NCI-H524 treated with DMSO at 0.1 percent for 48 hours (cell line): ENCODE measurements around the gene GRWD1.
A peak's percentile ranks its signal among the peaks of the same experiment; 100 is the strongest.

ENCODE experiments used
- DNase-seq: peaks from one replicate; lab custom pipeline; 2025; lab: John Stamatoyannopoulos, UW

GRWD1 gene

DNA sequence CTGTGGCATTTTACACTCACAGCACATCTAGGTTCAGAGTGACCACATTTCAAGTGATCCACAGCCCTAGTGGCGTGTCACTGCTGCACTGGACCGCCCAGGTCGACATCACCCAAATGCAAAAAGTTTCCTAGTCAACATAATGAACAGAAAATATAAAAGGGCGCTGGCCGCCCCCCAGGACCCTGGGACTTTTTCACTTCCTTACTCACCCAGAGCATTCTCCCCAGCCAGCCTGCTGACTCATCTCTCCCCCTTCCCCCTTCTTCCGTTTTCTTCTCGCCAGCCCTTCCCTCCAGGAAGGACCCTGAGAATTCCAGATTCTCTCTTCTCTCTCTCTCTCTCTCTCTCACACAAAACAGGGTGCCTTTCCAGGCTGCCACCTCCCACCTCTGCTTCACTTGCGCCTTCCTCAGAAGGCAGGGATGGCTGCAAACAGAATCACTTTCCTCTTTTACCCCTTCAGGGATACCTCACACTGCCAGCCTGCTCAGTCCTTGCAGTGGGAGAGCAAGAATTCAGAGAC lies 21.0 kb upstream of the GRWD1 start:
- no peak for DNase-seq

DNA sequence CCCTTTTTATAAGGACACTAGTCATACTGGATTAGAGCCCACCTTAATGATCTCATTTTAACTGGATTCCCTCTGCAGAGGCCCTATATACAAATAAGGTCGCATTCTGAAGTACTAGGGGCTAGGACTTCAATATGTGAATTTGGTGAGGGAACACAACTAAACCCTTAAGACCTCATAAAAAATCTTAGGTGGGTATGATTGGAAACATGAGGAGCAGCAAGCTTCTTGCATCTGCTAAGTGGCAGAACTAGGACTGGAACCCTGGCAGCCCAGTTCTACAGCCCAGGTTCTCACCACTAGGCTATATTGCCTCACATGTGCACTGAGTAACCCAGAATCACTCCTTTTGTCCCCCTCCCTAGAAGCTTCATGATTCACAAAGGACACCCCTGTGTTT lies 17.1 kb upstream of the GRWD1 start:
- DNase-seq, result no peak

- DNase-seq, result no peak
These were observed 12.4 kb upstream of the GRWD1 start for GRCh38 chr19:48433337-48433736.

- DNase-seq, result no peak
These were observed 9.2 kb upstream of the GRWD1 start for GRCh38 chr19:48436586-48436985.

DNA sequence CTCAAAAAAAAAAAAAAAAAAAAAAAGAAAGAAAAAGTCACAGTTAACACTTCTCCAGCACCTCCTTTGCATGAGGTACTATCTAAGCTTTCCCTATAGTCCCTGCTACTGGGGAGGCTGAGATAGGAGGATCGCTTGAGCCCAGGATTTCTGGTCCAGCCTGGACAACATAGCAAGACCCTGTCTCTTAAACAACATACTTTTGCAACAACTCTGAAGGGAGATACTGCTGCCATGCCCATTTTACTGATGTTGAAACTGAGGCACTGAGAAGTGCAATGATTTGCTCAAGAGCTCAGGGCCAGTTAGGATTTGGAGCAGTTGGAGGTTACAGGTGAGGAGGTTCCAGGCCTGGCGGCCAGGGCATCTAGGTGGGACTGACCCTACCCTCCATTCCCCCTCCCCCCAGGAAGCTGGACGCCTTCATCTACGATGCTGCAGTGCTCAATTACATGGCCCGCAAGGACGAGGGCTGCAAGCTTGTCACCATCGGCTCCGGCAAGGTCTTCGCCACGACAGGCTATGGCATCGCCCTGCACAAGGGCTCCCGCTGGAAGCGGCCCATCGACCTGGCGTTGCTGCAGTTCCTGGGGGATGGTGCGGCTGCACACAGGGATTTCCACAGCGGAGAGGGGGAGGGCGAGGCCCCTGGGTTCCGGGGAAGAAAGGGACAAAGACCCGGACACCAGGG lies 4.3 kb upstream of the GRWD1 start:
- DNase-seq, result no peak

- no peak for DNase-seq
These were observed 3.4 kb upstream of the GRWD1 start for GRCh38 chr19:48442116-48443035.

DNA sequence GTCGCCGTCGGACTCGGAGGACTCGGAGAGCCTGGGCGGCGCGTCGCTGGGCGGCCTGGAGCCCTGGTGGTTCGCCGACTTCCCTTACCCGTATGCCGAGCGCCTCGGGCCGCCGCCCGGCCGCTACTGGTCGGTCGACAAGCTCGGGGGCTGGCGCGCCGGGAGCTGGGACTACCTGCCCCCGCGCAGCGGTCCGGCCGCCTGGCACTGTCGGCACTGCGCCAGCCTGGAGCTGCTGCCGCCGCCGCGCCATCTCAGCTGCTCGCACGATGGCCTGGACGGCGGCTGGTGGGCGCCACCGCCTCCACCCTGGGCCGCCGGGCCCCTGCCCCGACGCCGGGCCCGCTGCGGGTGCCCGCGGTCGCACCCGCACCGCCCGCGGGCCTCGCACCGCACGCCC lies 2.5 kb upstream of the GRWD1 start:
- DNase-seq, result no peak

DNA sequence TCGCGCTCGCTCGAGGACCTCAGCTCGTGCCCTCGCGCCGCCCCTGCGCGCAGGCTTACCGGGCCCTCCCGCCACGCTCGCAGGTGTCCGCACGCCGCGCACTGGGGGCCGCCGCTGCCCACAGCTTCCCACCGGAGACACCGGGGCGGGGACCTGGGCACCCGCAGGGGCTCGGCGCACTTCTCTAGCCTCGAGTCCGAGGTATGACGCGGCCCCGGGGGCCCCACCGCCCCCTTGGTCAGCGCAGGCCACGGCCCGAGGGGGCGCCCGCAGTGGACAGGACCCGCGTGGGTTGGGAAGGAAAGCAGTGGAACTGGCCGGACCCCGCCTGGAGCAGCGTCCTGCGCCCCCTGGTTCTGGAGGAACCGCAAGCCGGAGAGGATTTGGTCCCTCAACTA lies 2.1 kb upstream of the GRWD1 start:
- no peak for DNase-seq

DNA sequence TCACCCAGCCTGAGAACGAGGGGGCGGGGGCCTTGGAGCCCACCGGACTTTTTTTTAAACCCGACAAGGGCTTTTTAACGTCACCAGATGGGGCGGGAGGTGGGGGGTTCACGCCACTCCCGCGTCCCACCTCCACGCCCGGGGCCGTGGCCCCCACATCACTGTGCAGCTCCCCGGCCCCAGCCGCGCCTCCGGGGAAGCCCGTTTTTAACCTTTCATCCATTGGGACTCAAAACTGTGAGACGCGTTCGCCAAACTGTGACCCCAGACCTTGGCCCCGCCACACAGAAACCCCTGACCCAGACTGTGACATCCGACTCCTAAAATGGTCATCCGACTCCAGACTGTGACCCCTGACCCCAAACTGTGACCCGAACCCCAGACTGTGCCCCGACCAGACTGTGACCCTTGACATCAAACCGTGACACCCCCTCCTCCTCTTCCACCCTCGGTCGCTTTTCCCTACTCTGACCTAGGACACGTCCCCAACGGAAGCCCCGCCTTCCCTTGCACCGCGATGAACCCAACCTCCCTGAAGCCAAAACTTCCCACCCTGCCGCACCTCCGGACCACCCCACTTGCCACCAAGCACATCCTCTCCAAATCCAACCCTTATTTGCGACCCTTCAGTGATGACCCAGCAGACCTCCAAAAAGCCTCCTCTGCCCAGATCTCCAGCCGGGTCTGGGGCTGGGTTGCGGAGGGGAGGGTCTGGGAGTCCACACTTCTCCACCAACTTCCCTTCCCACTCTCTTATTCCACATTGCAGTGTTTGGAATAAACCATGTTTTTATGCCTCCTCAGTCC lies 1.5 kb upstream of the GRWD1 start:
- DNase-seq, result no peak

- DNase-seq, result no peak
These were observed 915 bp upstream of the GRWD1 start for GRCh38 chr19:48444936-48445200.

GRCh38 chr19:48445256-48445605 lies 552 bp upstream of the GRWD1 start:
- DNase-seq, result peak; percentile 95

DNA sequence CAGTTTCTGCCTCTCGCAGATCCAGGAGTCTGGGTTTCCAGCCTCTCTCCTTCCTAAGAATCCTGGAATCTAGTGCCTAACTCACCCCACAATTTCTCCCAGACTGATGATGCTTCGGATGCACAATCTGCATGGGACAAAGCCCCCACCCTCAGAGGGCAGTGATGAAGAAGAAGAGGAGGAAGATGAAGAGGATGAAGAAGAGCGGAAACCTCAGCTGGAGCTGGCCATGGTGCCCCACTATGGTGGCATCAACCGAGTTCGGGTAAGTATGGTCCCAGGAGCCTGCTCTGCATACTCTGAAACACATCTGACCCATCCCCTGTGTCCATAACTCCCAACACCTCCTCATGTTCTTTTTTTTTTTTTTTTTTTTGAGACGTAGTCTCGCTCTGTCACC lies 796 bp downstream of the GRWD1 start:
- DNase-seq, result no peak

DNA sequence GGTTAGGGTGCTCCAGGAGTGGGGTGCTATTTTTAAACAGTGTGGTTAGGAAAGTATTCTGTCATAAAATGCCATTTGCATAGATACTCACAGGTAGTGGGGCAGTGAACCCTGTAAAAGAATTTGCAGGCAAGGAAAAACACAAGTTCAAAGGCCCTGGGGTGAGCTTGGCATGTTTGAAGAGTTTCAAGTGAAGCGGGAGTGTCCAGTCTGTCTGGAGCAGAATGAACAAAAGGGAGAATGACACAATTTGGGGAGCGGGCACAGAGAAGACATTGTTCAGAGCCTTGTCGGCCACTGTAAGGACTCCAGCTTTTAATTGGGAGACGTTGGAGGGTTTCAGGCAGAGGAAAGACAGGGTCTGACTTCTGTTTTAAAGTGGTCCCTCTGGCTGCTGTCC lies 2.8 kb downstream of the GRWD1 start:
- no peak for DNase-seq

DNA sequence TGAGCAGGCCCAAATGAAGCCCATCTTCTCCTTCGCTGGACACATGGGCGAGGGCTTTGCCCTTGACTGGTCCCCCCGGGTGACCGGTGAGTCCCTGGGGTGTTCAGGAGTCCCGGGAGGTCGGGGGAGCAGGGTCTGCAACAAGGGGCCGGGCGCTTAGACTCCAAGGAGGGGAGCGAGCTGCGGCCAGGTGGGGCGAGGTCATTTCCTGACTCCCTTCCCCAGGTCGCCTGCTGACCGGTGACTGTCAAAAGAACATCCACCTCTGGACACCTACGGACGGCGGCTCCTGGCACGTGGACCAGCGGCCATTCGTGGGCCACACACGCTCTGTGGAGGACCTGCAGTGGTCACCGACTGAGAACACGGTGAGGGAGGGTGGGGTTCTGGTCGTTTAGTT lies 4.7 kb downstream of the GRWD1 start:
- DNase-seq, result no peak

- DNase-seq, result no peak
These were observed 5.1 kb downstream of the GRWD1 start for GRCh38 chr19:48450863-48451262.

- no peak for DNase-seq
These were observed 5.8 kb downstream of the GRWD1 start for GRCh38 chr19:48451624-48452023.

DNA sequence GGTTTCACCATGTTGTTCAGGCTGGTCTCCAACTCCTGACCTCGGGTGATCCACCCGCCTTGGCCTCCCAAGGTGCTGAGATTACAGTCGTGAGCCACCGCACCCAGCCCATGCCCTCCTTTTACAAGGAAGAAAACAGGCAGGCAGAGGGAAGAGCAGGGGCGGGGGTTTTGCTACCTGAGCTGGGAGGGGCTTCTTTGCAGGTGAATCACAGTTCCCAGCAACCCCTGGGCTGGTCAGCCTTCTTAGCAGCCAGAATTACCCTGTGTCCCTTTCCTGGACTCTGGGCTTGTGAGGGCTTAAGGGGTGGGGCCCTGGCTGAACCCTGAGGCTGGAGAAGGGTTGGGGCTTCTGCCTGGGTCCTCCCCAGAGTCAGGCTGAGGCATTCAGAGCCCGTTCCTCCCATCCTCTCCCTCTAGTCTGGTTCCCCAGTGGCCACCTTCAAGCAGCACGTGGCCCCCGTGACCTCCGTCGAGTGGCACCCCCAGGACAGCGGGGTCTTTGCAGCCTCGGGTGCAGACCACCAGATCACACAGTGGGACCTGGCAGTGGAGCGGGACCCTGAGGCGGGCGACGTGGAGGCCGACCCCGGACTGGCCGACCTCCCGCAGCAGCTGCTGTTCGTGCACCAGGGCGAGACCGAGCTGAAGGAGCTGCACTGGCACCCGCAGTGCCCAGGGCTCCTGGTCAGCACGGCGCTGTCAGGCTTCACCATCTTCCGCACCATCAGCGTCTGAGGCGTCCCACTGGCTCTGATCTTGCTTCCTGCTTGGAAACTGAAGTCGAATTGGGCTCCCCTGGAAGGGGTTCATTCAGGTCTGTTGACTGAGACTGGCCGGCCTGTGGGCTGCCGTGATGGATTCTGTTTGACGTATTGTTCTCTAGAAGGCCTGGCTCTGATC lies 6.8 kb downstream of the GRWD1 start:
- DNase-seq, result no peak

- no peak for DNase-seq
These were observed 8.5 kb downstream of the GRWD1 start for GRCh38 chr19:48454150-48454730.

DNA sequence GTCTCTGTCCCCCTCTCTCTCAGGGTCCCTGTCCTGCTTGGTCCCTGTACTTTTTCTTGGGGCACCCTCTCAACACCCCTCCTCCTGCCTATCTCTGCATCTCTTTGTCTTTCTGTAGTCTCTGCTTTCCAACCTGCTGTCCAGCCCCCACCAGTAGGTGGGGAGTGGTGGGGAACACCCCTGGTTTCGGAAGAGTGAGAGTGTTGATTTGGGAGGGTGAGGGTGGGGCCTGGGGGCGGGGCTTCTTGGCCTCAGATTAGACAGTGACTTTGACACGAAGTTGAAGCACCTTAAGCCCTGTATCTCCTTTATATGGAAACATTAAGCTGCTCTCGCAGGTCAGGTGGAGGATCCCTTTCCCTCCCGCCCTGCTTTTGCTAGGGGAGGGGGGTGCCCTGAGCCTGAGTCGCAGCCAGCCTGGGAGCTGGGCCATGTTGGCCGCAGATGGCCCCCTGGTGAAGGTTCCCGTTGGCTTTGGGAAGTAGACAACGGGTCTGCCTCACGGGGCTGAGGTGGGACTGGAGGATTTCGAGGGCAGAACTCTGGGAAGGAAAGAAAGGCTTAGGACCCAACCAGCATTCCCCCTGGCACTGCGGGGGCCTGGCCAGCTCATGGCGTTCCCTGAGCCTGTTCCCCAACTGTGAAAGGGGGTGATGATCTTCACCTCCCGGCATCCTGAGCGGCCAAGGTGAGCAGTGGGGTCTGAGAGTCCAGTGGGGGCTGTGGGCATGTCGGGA lies 9.6 kb downstream of the GRWD1 start, which contains the start of gene KCNJ14:
KCNJ14 (plus strand) TSS at position 404 of the 737 bp plus-strand sequence. CDS start 6,151 bp downstream, outside the sequence.
- DNase-seq, result no peak

DNA sequence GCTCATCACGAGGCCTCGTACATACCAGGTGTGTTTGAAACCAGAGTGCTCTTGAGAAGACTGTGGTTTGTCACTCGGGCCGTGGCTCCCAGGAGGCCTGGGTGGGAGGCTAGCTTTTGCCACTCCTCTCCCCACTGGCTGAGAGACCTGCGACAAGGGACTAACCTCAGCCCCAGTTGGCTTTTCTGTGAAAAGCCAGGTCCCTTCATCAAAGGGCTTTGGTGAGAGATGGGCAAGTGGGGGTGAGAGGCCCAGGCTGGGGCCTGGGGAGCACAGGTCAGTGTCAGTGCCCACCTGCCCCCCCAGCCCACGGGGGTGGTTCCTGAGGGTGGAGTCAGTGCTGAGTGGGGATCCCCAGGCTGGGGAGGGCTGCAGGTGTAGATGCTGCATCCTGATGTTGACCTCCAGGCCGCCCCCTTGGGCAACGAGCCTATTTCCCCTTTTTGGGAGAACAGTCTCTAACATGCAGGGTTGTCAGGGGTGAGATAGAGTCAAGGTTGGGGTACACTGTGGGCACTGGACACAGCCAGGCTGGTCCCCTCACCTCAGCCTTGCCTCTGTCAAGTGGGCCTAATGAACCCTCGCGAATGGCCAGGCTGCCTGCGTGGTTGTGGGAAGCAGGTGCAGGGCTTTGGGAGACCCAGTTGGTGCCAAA lies 10.3 kb downstream of the GRWD1 start:
- DNase-seq, result no peak
